AG09319 (cell line): ENCODE data around the gene ARRB2.

ENCODE experiments used
- DNase-seq: peaks from one replicate; pipeline ENCODE4 v3.0.0-alpha.2; 2010; ENCODE audit warnings: low read depth; ENCODE audit errors: extremely low read depth
- CTCF ChIP-seq: IDR thresholded peaks from 2 replicates; pipeline ENCODE4 v1.5.1; 2011; ENCODE audit warnings: low read depth, mild to moderate bottlenecking, inconsistent platforms, low read length, moderate library complexity

Gene ARRB2

GRCh38 chr17:4709794-4710692, at the start of gene ARRB2:
TSS of gene ARRB2 (plus strand) at chr17:4710632. CDS start at chr17:4710722, 90 bp downstream.
- DNase-seq: peak; percentile 97

GRCh38 chr17:4663711-4664110, 46.7 kb upstream of the ARRB2 start:
- DNase-seq: no peak
- no peak for TF ChIP-seq CTCF

More at GRCh38 chr17:4709794-4710692, at the start of gene ARRB2:
- TF ChIP-seq CTCF: peak; percentile 65

GRCh38 chr17:4664230-4664629, 46.2 kb upstream of the ARRB2 start:
- DNase-seq: no peak
- TF ChIP-seq CTCF: no peak

- no peak for TF ChIP-seq CTCF
- DNase-seq: no peak
These were observed 45.4 kb upstream of the ARRB2 start for GRCh38 chr17:4665027-4665426.

GRCh38 chr17:4666296-4666695, 44.1 kb upstream of the ARRB2 start:
- DNase-seq: no peak
- no peak for TF ChIP-seq CTCF

- no peak for TF ChIP-seq CTCF
- no peak for DNase-seq
These were observed 43.3 kb upstream of the ARRB2 start for GRCh38 chr17:4667166-4667565.

GRCh38 chr17:4672055-4672630, 38.3 kb upstream of the ARRB2 start:
- TF ChIP-seq CTCF: no peak
- DNase-seq: no peak
